Ectodermal cell (in vitro differentiated cells): ENCODE data around the gene ANKRD44.

Experiments used
- H3K27ac ChIP-seq: 2 replicates; pipeline ENCODE4 v1.7.0; 2013; ENCODE audit warnings: mild to moderate bottlenecking, low read depth, low read length; ENCODE audit not compliant: insufficient read depth, poor library complexity, severe bottlenecking
- H3K27me3 ChIP-seq: 2 replicates; pipeline ENCODE4 v1.7.0; 2013; ENCODE audit warnings: mild to moderate bottlenecking, low read length; ENCODE audit not compliant: insufficient read depth, control insufficient read depth, poor library complexity, severe bottlenecking
- H3K36me3 ChIP-seq: one replicate; pipeline ENCODE4 v1.7.0; 2013; ENCODE audit warnings: low read length; ENCODE audit not compliant: control insufficient read depth, insufficient read depth
- H3K4me1 ChIP-seq: one replicate; pipeline ENCODE4 v1.7.0; 2013; ENCODE audit warnings: low read length; ENCODE audit not compliant: control insufficient read depth, insufficient read depth
- H3K4me3 ChIP-seq: 2 replicates; pipeline ENCODE4 v1.7.0; 2013; ENCODE audit warnings: low read depth, low read length, control low read depth; ENCODE audit not compliant: insufficient read depth
- H3K9me3 ChIP-seq: 2 replicates; pipeline ENCODE4 v1.7.0; 2013; ENCODE audit warnings: mild to moderate bottlenecking, low read length, moderate library complexity; ENCODE audit not compliant: control insufficient read depth
- WGBS, 2 experiments: methylation state at CpG; one replicate each; pipeline ENCODE4 v1.1.7; 2013; ENCODE audit warnings: missing lambda C conversion rate in 2 of 2; 5-methylcytosine and 5-hydroxymethylcytosine counted together

Gene ANKRD44

GRCh38 chr2:197007716-197008628 lies 302.6 kb downstream of the ANKRD44 start:
- no peaks in the 10 kb centered on the region for H3K27me3 ChIP-seq
- WGBS, 2 experiments, result 90 to 97% methylated on average over 2 to 3 of the region's 4 CpGs
- H3K9me3 ChIP-seq, result no peaks in the 10 kb centered on the region
- H3K27ac ChIP-seq, result no peak overlapping the region
- H3K4me3 ChIP-seq, result no peak overlapping the region
- H3K36me3 ChIP-seq, result no peaks in the 10 kb centered on the region
- peaks cover 14% of the 10 kb centered on the region for H3K4me1 ChIP-seq

- Histone ChIP-seq H3K4me3 (no peak overlapping the region), H3K27me3 (no peaks in the 10 kb centered on the region), H3K9me3 (no peaks in the 10 kb centered on the region), H3K4me1 (no peaks in the 10 kb centered on the region), H3K36me3 (no peaks in the 10 kb centered on the region), H3K27ac (no peak overlapping the region)
- WGBS, 2 experiments, result 100% methylated on average over 1 of the region's 1 CpG; no CpG with 5 or more reads in 1 of the 2 experiments
These were observed 308.7 kb downstream of the ANKRD44 start for GRCh38 chr2:197001921-197002320.

- no peak overlapping the region for H3K4me3 ChIP-seq
- no peaks in the 10 kb centered on the region for H3K27me3 ChIP-seq
- H3K9me3 ChIP-seq, result no peaks in the 10 kb centered on the region
- no peaks in the 10 kb centered on the region for H3K36me3 ChIP-seq
- H3K4me1 ChIP-seq, result peaks cover 2% of the 10 kb centered on the region
- WGBS, 2 experiments, result 90 to 94% methylated on average over 3 of the region's 3 CpGs
- no peak overlapping the region for H3K27ac ChIP-seq
These were observed 314.7 kb downstream of the ANKRD44 start for GRCh38 chr2:196995757-196996314.

GRCh38 chr2:196994764-196995163 lies 315.8 kb downstream of the ANKRD44 start:
- H3K9me3 ChIP-seq, result no peaks in the 10 kb centered on the region
- no peaks in the 10 kb centered on the region for H3K36me3 ChIP-seq
- peaks cover 8% of the 10 kb centered on the region for H3K4me1 ChIP-seq
- no peak overlapping the region for H3K27ac ChIP-seq
- H3K4me3 ChIP-seq, result no peak overlapping the region
- 87 to 91% methylated on average over 3 to 4 of the region's 4 CpGs for WGBS, 2 experiments
- H3K27me3 ChIP-seq, result no peaks in the 10 kb centered on the region

- H3K27ac ChIP-seq, result no peak overlapping the region
- H3K9me3 ChIP-seq, result no peaks in the 10 kb centered on the region
- H3K4me3 ChIP-seq, result no peak overlapping the region
- 97 to 98% methylated on average over 4 to 6 of the region's 6 CpGs for WGBS, 2 experiments
- H3K4me1 ChIP-seq, result peaks cover 8% of the 10 kb centered on the region
- H3K27me3 ChIP-seq, result no peaks in the 10 kb centered on the region
- no peaks in the 10 kb centered on the region for H3K36me3 ChIP-seq
These were observed 317.0 kb downstream of the ANKRD44 start for GRCh38 chr2:196993617-196994016.

GRCh38 chr2:196992466-196992865 lies 318.1 kb downstream of the ANKRD44 start:
- Histone ChIP-seq H3K4me3 (no peak overlapping the region), H3K9me3 (no peaks in the 10 kb centered on the region), H3K4me1 (peaks cover 13% of the 10 kb centered on the region), H3K27ac (no peak overlapping the region), H3K36me3 (no peaks in the 10 kb centered on the region), H3K27me3 (no peaks in the 10 kb centered on the region)
- 98 to 100% methylated on average over 1 of the region's 1 CpG for WGBS, 2 experiments

GRCh38 chr2:196990788-196991461 lies 319.7 kb downstream of the ANKRD44 start:
- Histone ChIP-seq H3K9me3 (no peaks in the 10 kb centered on the region), H3K4me3 (no peak overlapping the region), H3K27ac (peak overlapping the region; percentile 36), H3K27me3 (no peaks in the 10 kb centered on the region), H3K4me1 (peaks cover 13% of the 10 kb centered on the region), H3K36me3 (no peaks in the 10 kb centered on the region)
- WGBS, 2 experiments, result 89 to 92% methylated on average over 10 of the region's 10 CpGs

GRCh38 chr2:196990092-196990491 lies 320.5 kb downstream of the ANKRD44 start:
- H3K4me1 ChIP-seq, result peaks cover 13% of the 10 kb centered on the region
- 80 to 100% methylated on average over 1 of the region's 1 CpG for WGBS, 2 experiments
- no peak overlapping the region for H3K4me3 ChIP-seq
- H3K9me3 ChIP-seq, result no peaks in the 10 kb centered on the region
- no peaks in the 10 kb centered on the region for H3K36me3 ChIP-seq
- H3K27me3 ChIP-seq, result no peaks in the 10 kb centered on the region
- no peak overlapping the region for H3K27ac ChIP-seq

GRCh38 chr2:196989496-196989895 lies 321.1 kb downstream of the ANKRD44 start:
- 89 to 91% methylated on average over 3 to 4 of the region's 4 CpGs for WGBS, 2 experiments
- Histone ChIP-seq H3K4me3 (no peak overlapping the region), H3K27me3 (no peaks in the 10 kb centered on the region), H3K27ac (no peak overlapping the region), H3K36me3 (no peaks in the 10 kb centered on the region), H3K9me3 (no peaks in the 10 kb centered on the region), H3K4me1 (peaks cover 13% of the 10 kb centered on the region)

- no peaks in the 10 kb centered on the region for H3K27me3 ChIP-seq
- no peaks in the 10 kb centered on the region for H3K9me3 ChIP-seq
- H3K27ac ChIP-seq, result no peak overlapping the region
- H3K4me3 ChIP-seq, result no peak overlapping the region
- WGBS, 2 experiments, result 91 to 93% methylated on average over 5 of the region's 5 CpGs
- H3K4me1 ChIP-seq, result peaks cover 13% of the 10 kb centered on the region
- no peaks in the 10 kb centered on the region for H3K36me3 ChIP-seq
These were observed 321.9 kb downstream of the ANKRD44 start for GRCh38 chr2:196988639-196989038.
